GM18526 (cell line): ENCODE measurements around the gene BRSK2.

Experiments used
- POLR2A ChIP-seq: IDR thresholded peaks from 3 replicates; pipeline ENCODE4 v1.6.1; 2011; ENCODE audit not compliant: insufficient read length; ENCODE audit errors: extremely low read depth

Gene BRSK2

DNA sequence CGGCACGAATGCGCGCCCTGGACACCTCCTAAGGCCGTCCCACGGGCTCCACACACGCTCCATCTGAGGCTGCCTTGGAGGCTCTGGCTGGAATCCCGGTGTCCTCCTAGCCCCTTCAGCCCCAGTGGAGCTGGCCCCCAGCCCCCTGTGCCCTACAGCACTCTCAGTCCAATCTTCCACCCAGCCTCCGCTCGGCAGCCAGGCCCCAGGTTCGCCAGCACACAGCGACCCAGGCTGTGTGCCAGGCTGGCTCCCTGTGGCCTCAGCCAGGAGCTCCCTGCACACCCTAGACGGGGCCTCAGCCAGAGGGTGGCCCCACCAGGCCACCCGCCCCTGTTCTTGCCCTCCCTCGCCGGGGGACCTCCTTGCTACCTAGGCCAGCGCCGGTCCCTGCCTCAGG lies 78.3 kb downstream of the BRSK2 start:
- TF ChIP-seq POLR2A: no peak

DNA sequence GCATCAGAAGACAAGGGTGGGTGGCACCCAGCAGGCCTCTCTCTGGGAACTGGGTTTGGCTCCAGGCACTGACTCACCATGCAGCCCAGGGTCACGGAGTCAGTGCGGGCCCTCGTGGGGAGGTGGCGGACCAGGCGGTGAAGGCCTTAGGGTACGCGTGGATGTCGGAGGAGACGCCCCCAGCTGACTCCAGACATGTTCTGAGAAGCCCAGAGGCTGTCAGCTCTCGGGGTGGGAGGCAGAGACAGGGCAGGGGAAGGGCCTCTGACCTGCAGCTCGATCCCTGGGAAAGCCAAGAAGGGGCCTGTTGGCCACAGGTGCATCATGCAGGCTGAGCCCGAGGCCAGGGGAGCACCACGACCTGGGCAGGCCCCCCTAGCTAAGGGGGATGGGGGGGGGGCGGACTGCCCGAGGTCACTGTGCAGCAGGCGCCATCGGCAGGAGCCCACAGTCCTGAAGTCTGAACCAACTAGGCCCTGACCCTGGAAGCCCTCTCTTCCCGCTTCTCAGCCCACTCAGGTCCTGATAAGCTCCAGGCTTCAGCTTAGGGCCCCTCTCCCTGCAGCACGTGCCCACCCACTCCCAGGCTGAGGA lies 78.8 kb downstream of the BRSK2 start:
- no peak for TF ChIP-seq POLR2A

DNA sequence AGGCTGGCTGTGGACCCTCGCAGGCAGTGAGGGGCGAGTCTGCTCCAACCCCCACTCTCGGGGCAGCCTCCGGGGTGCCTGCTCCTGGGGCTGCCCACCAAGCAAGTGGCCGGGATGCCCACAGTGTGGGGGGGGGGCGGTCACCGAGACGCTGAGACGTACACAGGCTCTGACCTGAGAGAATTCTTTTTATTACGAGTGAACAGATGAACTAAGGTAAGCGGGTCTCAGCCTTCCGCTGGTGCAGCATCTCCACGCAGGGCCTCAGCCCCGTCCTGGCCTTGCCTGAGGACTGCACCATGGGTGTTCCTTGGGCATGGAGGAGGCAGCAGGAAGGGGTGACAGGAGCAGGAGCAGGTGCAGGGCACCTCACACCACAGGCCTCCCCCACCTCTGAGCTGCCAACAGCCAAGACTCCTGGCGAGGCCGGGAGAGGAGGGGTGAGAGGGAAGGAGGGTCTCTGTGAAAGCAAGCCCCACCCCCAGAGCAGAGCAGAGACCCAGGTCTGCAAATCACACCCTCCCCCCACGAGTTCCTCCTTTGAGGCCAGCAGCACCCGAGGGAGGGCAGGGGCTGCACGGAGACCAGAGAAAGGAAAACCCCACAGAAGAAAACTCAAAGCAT lies 79.7 kb downstream of the BRSK2 start:
- TF ChIP-seq POLR2A: no peak

DNA sequence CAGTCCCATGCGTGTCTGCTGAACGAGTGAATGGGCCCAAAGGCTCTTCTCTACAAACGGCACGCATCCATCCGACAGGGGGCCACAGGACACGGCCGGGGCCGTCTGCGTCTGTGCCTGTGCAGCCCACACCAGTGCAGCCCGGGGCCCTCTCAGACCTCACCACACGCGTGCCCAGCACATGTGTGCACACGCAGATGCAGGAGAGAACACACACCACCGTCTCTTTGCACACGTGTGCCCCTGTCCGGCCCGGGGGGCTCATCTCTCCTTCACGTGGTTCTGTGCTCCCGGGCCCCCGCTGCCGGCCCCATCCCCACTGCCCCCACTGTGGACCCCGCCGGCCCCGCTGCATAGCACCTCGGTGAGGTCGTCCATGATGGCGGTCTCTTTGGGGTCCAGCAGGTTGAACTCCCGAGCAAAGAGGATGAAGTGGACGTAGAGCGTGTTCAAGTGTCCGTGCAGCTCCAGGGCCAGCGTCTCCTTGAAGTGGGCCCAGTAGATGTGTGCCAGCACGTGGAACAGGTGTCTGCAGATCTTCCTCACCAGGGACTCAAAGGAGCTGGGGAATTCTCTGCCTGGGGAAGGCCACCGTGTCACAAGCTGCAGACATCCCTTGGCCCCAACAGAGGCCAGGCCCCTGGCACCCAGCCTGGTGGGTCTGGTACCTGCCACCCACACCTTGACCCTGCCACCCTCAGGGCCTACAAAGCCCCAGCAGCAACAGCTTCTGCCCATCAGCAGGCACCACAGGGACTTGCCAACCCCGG lies 80.4 kb downstream of the BRSK2 start:
- TF ChIP-seq POLR2A: no peak

DNA sequence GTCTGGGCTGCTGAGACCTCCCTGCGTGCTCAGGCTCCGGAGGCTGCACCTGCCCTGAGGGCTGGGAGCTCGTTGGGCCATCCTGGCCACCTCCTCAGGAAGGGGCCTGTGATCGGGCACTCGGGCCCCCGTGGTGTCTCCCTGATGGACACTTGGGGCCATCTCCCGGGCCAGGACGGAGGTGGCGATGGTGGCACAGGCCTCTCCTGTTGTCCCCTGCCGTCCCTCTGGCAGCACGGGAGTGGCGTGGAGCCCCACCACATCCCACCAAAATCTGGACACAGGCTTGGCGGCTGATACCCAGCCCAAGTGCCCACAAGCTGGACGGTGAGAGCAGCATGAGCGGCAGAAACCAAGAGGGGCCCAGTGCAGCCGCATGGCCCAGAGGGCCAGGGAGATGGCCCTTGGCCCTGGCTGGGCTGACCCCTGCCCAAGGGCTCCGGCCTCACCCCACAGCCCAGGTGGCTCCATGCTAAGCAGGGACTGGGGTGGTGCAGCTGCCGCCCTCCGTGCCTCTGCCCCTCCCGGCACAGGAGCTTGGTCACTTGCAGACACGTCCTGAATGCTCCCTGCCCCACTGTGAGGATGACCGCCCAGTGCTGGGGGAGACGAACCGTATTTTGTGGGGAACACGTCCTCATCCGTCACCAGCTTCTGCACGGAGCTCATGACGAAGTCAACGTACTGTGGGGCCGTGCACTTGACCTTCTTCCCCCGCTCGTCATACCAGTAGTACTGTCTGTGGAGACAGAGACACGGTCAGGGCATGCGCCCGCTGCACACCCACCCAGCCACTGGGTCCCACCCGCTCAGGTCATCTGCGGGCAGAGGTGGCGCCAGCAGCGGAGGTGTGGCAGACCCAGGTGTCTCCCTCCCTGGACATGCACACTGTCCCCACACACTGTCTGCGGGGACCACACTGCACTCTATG lies 81.2 kb downstream of the BRSK2 start:
- TF ChIP-seq POLR2A: no peak

DNA sequence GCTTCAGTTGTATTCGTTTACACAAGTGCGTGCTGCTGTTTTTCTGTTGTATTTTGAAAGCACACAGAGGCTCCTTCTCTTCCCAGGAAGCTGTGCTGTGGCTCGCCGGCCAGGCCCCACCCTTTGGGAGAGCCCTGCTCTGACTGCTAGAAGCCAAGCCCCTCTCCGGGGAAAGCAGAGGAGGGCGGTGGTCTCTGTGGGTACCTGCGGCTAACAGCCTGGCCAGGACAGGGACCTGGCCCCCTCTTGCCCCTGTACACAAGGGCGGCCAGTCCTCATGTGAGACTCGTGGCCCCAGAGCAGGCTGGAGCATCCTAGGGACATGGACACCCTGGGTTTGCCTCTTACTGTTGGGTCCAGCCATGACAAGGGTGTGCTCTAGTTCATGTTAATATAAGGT lies 82.0 kb downstream of the BRSK2 start:
- no peak for TF ChIP-seq POLR2A

DNA sequence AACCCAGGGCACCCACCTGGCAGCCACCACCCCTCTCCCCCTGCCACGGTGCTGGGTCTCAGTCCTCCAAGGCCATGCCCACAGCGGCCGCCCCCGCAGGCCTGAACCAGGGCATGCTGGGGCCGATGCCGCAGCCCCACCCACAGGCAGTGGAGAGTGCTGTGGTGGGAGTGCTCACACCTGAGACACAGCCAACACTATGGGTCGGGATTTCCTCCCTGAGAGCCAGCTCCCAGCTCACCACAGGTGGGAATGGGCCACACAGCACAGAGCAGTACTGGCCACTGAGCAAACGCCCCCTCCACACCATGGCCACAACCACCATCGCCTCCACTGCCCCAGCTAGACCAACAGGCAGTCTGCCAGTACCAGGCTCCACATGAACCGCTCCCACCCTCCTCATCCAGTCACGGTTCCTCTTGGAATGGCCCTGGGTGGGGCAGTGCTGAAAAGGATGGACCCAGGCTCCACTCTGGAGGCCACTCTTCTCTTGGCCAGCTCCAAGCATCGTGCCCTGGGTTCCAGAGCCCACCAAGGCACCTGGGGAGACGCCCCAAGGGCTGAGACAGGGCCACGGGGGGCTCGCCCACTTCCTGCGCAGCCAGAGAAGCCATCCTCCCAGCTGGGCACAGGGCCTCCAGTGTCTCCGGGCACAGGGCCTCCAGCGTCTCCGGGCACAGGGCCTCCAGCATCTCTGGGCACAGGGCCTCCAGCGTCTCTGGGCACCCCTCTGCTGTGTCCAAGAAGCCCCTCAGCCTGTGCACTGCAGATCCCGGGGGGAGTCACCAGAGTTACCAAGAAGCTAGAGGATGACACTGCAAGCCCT lies 82.7 kb downstream of the BRSK2 start:
- no peak for TF ChIP-seq POLR2A

DNA sequence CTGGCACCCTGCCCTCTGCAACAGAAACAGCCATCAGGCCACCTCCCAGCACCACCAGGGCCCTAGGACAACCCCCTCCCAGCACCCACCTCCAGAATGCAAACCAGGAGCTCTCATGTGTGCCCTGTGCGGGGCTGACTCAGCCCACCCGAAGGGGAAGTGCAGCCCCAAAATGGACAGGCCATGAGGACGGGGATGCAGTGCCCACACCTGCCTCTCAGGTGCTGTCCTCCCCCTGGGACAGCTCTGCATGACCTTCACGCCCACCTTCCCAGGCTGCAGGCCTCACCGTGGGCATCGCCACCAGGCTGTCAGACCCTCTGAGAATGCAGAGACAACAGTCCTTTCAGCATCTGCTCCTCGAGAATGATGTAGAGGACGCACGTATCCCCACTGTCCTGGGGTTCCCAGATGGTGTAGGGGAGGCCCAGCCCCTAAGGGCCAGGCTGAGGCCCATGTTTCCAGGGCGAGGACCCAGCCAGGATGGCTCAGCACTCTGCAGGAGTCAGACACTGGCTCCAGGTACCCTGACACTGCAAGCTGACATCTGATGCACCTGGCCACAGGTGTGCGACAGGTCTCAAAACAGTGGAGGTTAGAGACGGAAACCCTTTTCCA lies 83.4 kb downstream of the BRSK2 start:
- TF ChIP-seq POLR2A: no peak

DNA sequence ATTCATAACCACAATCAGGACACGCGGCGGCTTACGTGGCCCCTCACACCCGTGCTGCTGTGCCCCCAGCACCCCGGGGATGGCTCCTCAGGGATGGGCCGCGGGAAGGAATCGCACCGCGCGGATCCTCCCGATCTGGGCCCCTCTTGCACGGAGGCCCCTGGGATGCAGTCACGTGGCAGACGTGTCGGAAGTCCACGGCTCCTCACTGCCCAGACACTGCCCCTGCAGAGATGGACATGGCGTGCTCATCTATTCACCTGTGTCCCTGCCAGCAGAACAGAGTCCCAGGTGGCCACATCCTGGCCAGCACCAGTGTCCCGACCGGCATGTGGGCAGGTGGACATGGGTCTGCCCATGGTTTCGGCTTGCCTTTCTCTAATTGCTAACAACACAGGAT lies 84.1 kb downstream of the BRSK2 start:
- no peak for TF ChIP-seq POLR2A

DNA sequence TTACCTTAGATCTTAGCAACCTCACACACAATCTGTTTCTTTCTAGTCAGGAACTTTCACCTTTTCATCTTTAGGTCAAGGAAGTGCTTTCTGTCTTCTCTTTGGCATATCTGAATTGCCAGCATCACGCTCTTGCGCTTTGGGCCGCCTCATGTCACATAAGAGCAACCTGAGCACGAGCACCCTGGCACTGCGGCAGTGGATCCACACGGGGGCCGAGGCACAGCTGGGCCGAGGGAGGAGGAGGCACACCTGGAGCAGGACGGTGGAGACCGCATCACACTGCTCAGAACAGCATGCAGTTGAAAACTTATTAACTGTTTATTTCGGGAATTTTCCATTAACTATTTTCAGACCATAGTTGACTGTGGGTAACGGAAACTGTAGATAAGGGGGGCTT lies 86.1 kb downstream of the BRSK2 start:
- TF ChIP-seq POLR2A: no peak

DNA sequence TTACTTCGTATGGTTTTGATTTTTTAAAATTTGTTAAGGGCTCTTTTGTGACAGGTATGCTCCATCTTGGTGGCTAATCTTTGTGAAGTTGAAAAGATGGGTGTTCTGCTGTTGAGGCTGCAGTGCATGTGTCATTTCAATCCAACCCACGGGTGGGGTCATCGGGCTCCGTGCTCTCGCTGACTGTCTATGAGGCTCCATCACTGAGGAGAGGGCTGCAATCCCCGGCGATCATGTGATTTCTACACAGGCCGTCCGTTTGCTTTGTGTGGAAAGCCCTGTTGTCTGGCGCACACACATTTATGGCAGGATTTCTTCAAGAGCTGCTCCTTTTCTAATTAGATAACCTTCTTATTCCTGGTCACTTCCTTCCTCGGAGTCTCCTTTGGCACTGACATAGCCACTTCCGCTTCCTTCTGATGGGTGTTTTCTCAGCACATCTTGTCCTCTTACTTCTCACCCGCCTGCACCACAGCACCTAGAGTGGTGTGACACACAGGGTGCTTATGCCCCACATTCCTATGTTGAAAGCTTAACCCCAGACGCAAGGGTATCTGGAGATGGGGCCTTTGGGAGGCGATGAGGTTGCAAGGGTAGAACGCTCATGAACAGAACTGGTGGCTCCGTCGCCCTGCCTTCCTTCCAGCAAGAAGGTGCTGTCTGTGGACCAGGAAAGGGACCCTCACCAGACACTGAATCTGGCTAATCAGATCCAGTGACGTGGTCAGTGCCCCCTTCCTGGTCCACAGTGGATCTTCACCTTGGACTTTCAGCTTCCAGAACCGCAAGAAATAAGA lies 87.4 kb downstream of the BRSK2 start:
- no peak for TF ChIP-seq POLR2A

DNA sequence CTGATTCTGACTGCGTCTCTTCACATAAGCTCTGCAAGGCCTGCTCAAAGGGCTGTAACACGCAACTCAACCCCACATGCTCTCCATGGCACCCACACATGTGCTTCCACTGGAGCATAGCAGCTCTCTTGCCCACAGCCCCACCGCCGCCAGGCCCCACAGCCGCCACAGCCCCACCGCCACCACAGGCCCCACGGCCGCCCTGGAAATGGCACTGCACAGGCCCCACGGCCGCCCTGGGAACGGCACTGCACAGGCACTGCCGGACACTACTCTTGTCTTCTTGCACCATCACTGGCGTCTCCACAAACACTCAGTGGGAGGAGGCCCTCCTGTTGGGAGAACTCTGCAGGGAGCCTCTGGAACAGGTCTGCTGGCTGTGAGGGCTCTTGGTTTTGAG lies 88.3 kb downstream of the BRSK2 start:
- TF ChIP-seq POLR2A: no peak

DNA sequence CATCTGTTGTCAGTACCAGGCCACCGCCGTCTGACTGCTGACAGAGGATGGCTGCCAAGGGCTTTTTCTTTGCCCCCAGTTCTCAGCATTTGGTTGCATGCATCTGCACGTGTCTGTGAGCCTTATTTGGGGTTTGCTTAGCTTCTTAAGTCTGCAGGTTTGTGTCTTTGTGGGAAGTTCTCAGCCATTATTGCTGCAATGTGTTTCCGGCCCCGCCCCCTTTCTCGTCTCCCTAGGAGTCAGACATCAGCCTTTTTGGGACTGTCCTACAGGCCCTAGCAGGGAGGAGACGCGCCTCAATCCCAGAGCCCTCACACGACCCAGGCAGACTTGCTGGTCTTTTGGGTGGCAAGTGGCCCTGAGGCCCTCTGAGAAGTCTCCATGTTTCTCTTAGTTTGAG lies 88.8 kb downstream of the BRSK2 start:
- no peak for TF ChIP-seq POLR2A
